Pancreas (tissue), 10 donors: ENCODE results near the gene TRIM14. TPM values are rescaled to one million over a fixed set of nuclear protein-coding genes. Genes with fewer than 3 reads are reported as not detected.
A peak's percentile ranks its signal among the peaks of the same experiment; 100 is the strongest.
"Not testable (repeated sequence)": the region's sequence is repeated elsewhere in the genome, so short reads cannot be mapped to it uniquely, and the experiment has no call there.

Experiments used
- ATAC-seq, 4 donors: fragments of 200-7000 bp; cut with Tn5 transposase; one replicate each; pipeline versions ENCODE4 v1.8.0 to v1.9.1; 2020; ENCODE audit warnings: mild to moderate bottlenecking in 4 of 4, moderate library complexity in 4 of 4
- DNase-seq, 6 donors: peaks; one replicate each; pipeline ENCODE4 v3.0.0-alpha.2; 2020
- FAIRE-seq: peaks from 2 replicates; lab custom pipeline; 2012; peaks lifted over from hg19 to GRCh38; lab: Jason Lieb, UNC
- H3K27ac ChIP-seq, 4 donors: fragments of 200-600 bp; sonication (generic); 1 replicate in 3 of 4; 2 replicates in 1 of 4; pipeline versions ENCODE4 v1.5.0 to v1.8.0; 2020
- H3K27me3 ChIP-seq, 4 donors: fragments of 200-600 bp; one replicate each; pipeline ENCODE4 v1.8.0; 2021
- H3K36me3 ChIP-seq, 3 donors: fragments of 200-600 bp; sonication (generic) in 1 of 3; one replicate each; pipeline versions ENCODE4 v1.5.0 to v1.8.0; 2020 to 2021
- H3K4me1 ChIP-seq, 3 donors: fragments of 200-600 bp; one replicate each; pipeline ENCODE4 v1.8.0; 2021
- H3K4me3 ChIP-seq, 4 donors: fragments of 200-600 bp; sonication (generic) in 2 of 4; one replicate each; pipeline versions ENCODE4 v1.5.0 to v1.8.0; 2020 to 2021
- H3K9me3 ChIP-seq, 4 donors: fragments of 200-600 bp; one replicate each; pipeline ENCODE4 v1.8.0; 2021
- WGBS, 2 donors: extraction: QIAGEN DNeasy Blood & Tissue Kit; methylation state at CpG; one replicate each; pipeline ENCODE4 v1.1.7; 2013; 5-methylcytosine and 5-hydroxymethylcytosine counted together
- intact Hi-C, 3 donors: fragments of 100-400 bp; cut with DNase I; formaldehyde crosslinking; loops; one replicate each; pipeline versions ENCODE4 v1.11.1 to v1.14.2; 2022
- polyA plus RNA-seq, 2 donors: library from polyadenylated mRNA; stranded (reverse); fragments of 200-250 nt; gene quantifications; one replicate each; pipeline ENCODE4 v1.2.3, GENCODE V29; 2013
- total RNA-seq, 6 donors: library from RNA; stranded (reverse); fragmentation: NEBNext Ultra II Directional in 4 of 6; extraction: Animal tissue kit (Norgen Biotek cat#: 25700) in 4 of 6; gene quantifications; one replicate each; pipeline versions ENCODE4 v1.2.1 to v1.2.4, GENCODE V29; 2021 to 2023
- TF ChIP-seq, protein P1 (sequence below), 4 donors: fragments of 200-600 bp; sonication (generic) in 3 of 4; IDR thresholded peaks; one replicate each; pipeline versions ENCODE4 v1.5.0 to v1.8.0; 2021; ENCODE audit warnings: antibody characterized with exemption in 4 of 4
- donor health status: healthy with polysubstance abuse.
- donor health status: DM: no; HTN: no; CAD: no; lungs with moderate emphysema.
- donor health status: DM: no; HTN: no; CAD: no.
- donor health status: control.
- donor health status: control.
- donor health status: Bipolar disorder and iron deficiency.
- donor health status: DM: yes; HTN: yes; CAD: no.
- donor health status: DM: no; HTN: no; CAD: no.
- donor health status: DM: no; HTN: no; CAD: no.
- donor health status: DM: yes; HTN: yes; CAD: no.

Gene TRIM14
- total and polyA plus RNA-seq, 8 donors = 1.2 to 10.4 (median 1.9) TPM

DNA sequence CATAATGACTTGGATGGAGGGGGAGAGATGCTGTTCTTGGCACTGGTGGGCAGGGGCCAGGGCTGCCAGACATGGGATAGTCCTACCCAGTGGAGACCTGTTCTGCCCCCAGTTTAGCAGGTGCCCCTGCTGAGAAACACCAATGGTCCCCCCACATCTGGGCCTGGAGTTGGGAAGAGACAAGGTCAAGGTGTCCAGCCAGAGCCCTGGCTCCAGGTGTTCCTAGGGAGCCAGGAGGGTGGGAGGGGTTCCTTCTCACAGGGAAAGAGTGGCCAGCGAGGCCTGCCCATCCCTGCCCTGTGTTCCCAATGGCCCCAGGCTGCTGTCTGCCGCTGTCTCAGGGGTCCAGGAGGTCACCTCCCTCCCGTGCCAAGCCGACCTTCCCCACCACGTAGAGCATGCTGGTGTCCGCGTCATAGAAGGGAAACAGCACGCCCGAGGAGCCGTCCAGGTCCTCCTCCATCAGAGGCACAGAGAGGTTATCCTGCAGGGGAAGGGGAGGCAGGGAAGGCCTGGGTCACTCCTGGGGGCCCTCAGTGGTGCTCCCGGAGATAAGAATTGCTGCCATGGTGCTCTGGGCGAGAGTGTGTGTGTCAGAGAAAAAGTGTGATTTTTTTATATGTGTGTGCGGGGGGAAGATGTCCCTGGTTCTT, 11.7 kb upstream of the TRIM14 start:
- Histone ChIP-seq H3K27ac (no peak overlapping the region), H3K9me3 (no peaks in the 10 kb centered on the region), H3K27me3 (no peaks in the 10 kb centered on the region), H3K4me3 (no peak overlapping the region), H3K36me3 (no peaks in the 10 kb centered on the region), H3K4me1 (no peaks in the 10 kb centered on the region)
- FAIRE-seq (no peak), ATAC-seq (no peak), DNase-seq (no peak)
- intact Hi-C loops = no loop called here
- TF ChIP-seq, protein P1, sequence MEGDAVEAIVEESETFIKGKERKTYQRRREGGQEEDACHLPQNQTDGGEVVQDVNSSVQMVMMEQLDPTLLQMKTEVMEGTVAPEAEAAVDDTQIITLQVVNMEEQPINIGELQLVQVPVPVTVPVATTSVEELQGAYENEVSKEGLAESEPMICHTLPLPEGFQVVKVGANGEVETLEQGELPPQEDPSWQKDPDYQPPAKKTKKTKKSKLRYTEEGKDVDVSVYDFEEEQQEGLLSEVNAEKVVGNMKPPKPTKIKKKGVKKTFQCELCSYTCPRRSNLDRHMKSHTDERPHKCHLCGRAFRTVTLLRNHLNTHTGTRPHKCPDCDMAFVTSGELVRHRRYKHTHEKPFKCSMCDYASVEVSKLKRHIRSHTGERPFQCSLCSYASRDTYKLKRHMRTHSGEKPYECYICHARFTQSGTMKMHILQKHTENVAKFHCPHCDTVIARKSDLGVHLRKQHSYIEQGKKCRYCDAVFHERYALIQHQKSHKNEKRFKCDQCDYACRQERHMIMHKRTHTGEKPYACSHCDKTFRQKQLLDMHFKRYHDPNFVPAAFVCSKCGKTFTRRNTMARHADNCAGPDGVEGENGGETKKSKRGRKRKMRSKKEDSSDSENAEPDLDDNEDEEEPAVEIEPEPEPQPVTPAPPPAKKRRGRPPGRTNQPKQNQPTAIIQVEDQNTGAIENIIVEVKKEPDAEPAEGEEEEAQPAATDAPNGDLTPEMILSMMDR (IDR thresholded peaks at IDR 0.05) = no peak
- 81 to 84% methylated on average over 13 of the region's 13 CpGs for WGBS, 2 donors

DNA sequence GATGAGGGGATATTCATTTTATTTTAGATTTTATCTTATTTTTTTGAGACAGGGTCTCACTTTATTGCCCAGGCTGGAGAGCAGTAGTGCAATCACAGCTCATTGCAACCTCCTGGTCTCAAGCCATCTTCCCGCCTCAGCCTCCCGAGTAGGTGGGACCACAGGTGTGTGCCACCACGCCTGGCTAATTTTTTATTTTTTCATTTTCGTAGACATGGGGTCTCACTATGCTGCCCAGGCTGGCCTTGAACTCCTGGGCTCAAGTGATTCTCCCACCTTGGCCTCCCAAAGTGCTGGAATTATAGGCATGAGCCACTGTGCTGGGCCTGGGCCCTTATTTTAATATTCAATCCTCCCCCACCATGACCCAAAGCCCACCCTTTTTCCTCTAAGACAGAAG, 11.0 kb upstream of the TRIM14 start:
- H3K4me1 ChIP-seq, H3K4me3 ChIP-seq, H3K27ac ChIP-seq, H3K36me3 ChIP-seq, H3K9me3 ChIP-seq, FAIRE-seq, intact Hi-C loops, DNase-seq, ATAC-seq, H3K27me3 ChIP-seq: not testable (repeated sequence)
- WGBS, 2 donors = 87 to 96% methylated on average over 4 of the region's 4 CpGs

DNA sequence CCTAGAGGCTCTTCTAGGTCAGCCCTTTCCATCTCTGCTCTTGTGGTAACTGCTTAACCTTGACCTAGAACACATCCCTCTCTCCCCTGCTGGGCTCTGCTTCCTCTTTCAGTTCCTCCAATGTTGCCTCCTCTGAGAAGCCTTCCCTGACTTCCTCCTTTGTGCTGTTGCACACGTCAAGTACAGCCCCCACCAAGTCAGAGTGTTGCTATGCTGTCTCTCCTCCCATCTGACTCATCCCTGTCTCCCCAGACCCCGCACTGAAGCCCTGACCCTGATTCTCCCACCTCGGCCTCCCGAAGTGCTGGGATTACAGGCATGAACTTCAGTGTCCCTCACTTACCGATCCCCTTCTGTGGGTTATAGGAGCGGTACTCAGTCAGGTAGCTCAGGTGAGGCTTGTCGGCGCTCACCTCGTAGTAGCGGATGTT, 10.4 kb upstream of the TRIM14 start:
- Histone ChIP-seq H3K4me3 (no peak overlapping the region), H3K9me3 (no peaks in the 10 kb centered on the region), H3K4me1 (no peaks in the 10 kb centered on the region), H3K36me3 (no peaks in the 10 kb centered on the region), H3K27ac (no peak overlapping the region), H3K27me3 (no peaks in the 10 kb centered on the region)
- DNase-seq = no peak
- TF ChIP-seq, protein P1 (IDR thresholded peaks at IDR 0.05) = no peak
- intact Hi-C loops = no loop called here
- 84 to 85% methylated on average over 10 of the region's 10 CpGs for WGBS, 2 donors
- peak in 3 of 4 donors; percentile 18 to 85 (median 63) for ATAC-seq
- FAIRE-seq = no peak

DNA sequence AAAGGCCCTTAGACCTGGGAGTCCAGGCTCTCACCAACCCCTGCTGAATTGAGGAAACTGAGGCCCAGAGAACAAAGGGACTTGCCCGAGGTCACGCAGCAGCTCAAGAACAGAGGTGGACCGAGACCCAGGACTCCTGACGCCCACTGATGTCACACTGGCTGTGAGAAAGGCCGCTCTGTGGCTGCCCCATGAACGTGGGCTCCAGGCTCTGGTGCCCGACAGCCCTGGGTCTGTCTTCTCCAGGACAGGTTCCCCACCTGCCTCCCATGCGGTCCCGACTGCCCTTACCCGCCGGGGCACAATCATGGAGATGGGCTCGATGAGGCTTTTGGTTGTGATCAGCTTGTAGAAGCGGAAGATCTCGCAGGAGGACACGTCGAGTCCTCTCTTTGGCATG, 9.3 kb upstream of the TRIM14 start:
- Histone ChIP-seq H3K27ac (no peak overlapping the region), H3K4me3 (no peak overlapping the region), H3K36me3 (no peaks in the 10 kb centered on the region), H3K4me1 (no peaks in the 10 kb centered on the region), H3K27me3 (no peaks in the 10 kb centered on the region), H3K9me3 (no peaks in the 10 kb centered on the region)
- DNase-seq (no peak), FAIRE-seq (no peak), ATAC-seq (no peak)
- intact Hi-C loops = no loop called here
- TF ChIP-seq, protein P1 (IDR thresholded peaks at IDR 0.05) = no peak
- WGBS, 2 donors = 92 to 93% methylated on average over 16 of the region's 16 CpGs

DNA sequence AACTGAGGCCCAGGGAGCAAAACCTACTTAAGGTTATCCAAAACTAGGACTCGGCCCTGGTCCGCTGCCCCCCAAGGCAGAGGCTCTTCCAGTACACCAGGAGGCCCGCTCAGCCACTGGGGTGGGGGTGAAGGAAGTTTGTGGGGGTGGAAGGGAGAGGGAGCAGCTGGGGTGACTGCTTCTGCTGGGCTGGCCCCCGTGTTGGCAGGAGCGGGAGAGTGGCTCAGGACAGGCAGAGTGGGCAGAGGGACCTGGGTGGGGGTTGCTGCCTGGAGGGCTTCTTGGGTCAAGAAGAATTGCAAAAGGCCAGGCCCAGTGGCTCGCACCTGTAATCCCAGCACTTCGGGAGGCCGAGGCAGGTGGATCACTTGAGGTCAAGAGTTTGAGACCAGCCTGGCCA, 8.2 kb upstream of the TRIM14 start:
- Histone ChIP-seq H3K9me3 (no peaks in the 10 kb centered on the region), H3K4me3 (no peak overlapping the region), H3K27me3 (no peaks in the 10 kb centered on the region), H3K27ac (no peak overlapping the region), H3K4me1 (no peaks in the 10 kb centered on the region), H3K36me3 (no peaks in the 10 kb centered on the region)
- 94 to 99% methylated on average over 8 of the region's 8 CpGs for WGBS, 2 donors
- ATAC-seq (no peak), DNase-seq (peak in 1 of 6 donors; percentile 55), FAIRE-seq (no peak)
- intact Hi-C loops = no loop called here
- TF ChIP-seq, protein P1 (IDR thresholded peaks at IDR 0.05) = no peak
